Measurements from ENCODE around the gene DIAPH1.

GRCh38 chr5:141636106-141636412 lies 17.3 kb upstream of the DIAPH1 start:
- TF ChIP-seq JUND (IDR thresholded peaks at IDR 0.05) (no peak), SP1 (IDR thresholded peaks at IDR 0.05; ENCODE audit: low read depth) (no peak), EZH2 (IDR thresholded peaks at IDR 0.05) (no peak), POLR2AphosphoS5 (IDR thresholded peaks at IDR 0.05; ENCODE audit: low read depth, low read length) (no peak), EGR1 (IDR thresholded peaks at IDR 0.05; ENCODE audit: low read depth) (no peak), ZNF274 (IDR thresholded peaks at IDR 0.05; ENCODE audit: low read depth, low read length) (no peak), MAX (IDR thresholded peaks at IDR 0.05) (no peak)
- TF ChIP-seq, protein P1, sequence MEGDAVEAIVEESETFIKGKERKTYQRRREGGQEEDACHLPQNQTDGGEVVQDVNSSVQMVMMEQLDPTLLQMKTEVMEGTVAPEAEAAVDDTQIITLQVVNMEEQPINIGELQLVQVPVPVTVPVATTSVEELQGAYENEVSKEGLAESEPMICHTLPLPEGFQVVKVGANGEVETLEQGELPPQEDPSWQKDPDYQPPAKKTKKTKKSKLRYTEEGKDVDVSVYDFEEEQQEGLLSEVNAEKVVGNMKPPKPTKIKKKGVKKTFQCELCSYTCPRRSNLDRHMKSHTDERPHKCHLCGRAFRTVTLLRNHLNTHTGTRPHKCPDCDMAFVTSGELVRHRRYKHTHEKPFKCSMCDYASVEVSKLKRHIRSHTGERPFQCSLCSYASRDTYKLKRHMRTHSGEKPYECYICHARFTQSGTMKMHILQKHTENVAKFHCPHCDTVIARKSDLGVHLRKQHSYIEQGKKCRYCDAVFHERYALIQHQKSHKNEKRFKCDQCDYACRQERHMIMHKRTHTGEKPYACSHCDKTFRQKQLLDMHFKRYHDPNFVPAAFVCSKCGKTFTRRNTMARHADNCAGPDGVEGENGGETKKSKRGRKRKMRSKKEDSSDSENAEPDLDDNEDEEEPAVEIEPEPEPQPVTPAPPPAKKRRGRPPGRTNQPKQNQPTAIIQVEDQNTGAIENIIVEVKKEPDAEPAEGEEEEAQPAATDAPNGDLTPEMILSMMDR (IDR thresholded peaks at IDR 0.05 in 2 of 3, conservative IDR thresholded peaks at IDR 0.05 in 1 of 3; ENCODE audit: borderline replicate concordance in 1 of 3, insufficient read depth in 1 of 3, low read depth in 2 of 3, low read length in 2 of 3), result no peak
- TF ChIP-seq, protein P2, sequence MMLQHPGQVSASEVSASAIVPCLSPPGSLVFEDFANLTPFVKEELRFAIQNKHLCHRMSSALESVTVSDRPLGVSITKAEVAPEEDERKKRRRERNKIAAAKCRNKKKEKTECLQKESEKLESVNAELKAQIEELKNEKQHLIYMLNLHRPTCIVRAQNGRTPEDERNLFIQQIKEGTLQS (IDR thresholded peaks at IDR 0.05), result no peak

Data from HCT116 (cell line).